HG03139 (cell line): ENCODE results near the gene ZNF678.
"Not testable (repeated sequence)": the region's sequence is repeated elsewhere in the genome, so short reads cannot be mapped to it uniquely, and the experiment has no call there.

ENCODE experiments used
- ATAC-seq: cut with Tn5 transposase; IDR thresholded peaks from one replicate; pipeline ENCODE4 v1.9.1; 2021; ENCODE audit not compliant: unreplicated experiment

ZNF678 gene

DNA sequence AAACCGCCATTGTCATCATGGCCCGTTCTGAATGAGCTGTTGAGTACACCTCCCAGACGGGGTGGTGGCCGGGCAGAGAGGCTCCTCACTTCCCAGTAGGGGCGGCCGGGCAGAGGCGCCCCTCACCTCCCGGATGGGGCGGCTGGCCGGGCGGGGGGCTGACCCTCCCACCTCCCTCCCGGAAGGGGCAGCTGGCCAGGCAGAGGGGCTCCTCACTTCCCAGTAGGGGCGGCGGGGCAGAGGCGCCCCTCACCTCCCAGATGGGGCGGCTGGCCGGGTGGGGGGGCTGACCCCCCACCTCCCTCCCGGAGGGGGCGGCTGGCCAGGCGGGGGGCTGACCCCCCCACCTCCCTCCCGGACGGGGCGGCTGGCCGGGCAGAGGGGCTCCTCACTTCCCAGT lies 147.1 kb downstream of the ZNF678 start:
- ATAC-seq: not testable (repeated sequence)

DNA sequence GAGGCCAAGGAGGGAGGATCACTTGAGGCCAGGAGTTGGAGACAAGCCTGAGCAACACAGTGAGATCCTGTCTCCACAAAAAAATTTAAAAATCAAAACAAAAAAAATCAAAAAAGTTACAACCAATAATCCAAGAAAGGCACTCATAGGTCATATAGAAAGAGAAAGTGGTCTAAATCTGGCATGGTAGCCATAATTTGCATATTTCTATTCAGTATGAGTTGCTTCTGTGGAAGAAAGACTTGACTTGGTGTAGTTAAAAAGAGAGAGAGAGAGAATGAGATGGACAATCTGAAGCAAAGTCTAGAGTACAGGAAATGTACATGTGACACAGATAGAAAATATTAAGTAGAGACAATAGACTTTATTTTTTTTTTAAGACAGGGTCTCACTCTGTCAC lies 149.3 kb downstream of the ZNF678 start:
- ATAC-seq: peak; percentile 63

DNA sequence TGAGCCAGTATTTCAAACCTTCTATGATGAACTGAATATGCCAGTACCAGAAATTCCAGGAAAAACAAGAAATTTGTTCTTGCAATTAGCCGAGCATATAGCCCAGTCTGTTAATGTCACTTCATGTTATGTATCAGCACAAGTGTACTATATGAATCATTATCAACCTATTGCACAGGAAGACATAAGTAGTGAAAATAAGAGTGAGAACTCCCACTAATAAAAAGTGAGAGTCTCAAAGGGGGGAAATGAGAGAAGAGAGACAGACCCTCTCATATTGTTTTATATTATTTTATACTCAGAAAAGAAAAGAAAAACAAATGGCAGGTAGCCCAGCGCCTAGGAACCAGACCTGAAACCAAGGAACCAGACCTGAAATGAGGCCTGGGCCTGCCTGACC lies 155.6 kb downstream of the ZNF678 start:
- no peak for ATAC-seq

DNA sequence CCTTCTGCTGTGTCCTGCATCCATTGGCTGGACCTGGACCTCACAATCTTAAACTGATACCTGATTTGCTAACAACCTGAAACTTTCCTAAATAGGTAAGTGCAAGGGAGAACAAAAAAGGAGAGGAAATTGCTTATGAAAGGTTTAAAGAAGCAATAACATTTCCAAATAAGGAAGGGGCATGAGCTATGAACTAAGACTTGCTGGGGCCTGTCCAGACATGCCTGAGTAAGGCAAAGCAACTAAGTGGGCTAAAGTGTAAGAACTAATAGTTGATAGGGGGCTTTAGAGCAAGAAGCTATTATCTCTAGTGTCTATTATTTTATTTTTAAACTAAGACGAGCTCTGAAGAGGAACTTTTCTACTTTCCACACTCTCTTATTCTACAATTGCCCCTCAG lies 160.1 kb downstream of the ZNF678 start:
- no peak for ATAC-seq

DNA sequence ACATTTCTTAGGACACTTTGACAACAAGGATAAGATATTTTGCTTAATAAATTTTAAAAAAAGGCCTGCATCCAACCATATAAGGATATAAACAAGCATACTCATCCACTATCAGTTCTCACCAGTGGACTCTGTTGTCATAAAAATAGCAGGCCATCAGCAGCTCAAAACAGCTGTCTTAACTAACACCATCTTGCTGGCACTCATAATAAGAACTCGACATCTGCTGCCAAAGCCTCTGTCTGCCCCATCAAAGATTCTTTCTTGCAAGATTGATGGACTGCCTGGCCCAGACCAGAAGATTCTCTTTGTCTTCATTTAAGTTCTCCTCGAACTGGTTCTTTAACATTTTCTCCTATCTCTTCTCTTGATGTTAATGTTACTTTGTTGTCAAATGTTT lies 161.7 kb downstream of the ZNF678 start:
- no peak for ATAC-seq

DNA sequence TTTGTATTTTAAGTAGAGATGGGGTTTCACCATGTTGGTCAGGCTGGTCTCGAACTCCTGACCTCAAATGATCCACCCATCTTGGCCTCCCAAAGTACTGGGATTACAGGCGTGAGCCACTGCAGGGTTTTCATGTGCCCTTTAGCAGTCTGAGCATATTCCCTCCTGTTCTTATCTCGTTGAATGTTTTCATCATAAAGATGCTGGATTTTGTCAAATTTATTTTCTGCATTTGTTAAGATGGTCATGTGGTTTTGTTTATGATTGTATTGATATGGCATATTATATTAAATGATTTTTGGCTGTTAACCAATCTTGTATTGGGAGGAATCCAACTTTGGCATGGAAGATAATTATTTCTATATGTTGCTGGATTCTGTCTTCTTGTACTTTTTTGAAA lies 163.0 kb downstream of the ZNF678 start:
- ATAC-seq: no peak
